Keratinocyte (primary cell): ENCODE data around the gene KRTAP12-1.

ENCODE experiments used
- CTCF ChIP-seq, 3 experiments: IDR thresholded peaks in 1 of 3; conservative IDR thresholded peaks in 1 of 3; optimal IDR thresholded peaks in 1 of 3; 2 replicates in 2 of 3; 3 replicates in 1 of 3; pipeline versions ENCODE3 to v1.5.1; 2011; ENCODE audit warnings: low read length in 3 of 3, mild to moderate bottlenecking in 3 of 3, moderate library complexity in 2 of 3, control low read depth in 1 of 3, inconsistent platforms in 1 of 3; ENCODE audit not compliant: insufficient read depth in 2 of 3; ENCODE audit errors: extremely low read depth in 1 of 3
- EZH2 ChIP-seq: IDR thresholded peaks from one replicate; pipeline ENCODE4 v1.6.1; 2012; ENCODE audit warnings: inconsistent platforms, mild to moderate bottlenecking, low read length, moderate library complexity

GRCh38 chr21:44691686-44692085 is 9.7 kb upstream of the KRTAP12-1 start:
- TF ChIP-seq CTCF (optimal IDR thresholded peaks at IDR 0.05 in 1 of 3, IDR thresholded peaks at IDR 0.05 in 1 of 3, conservative IDR thresholded peaks at IDR 0.05 in 1 of 3; ENCODE audit: extremely low read depth in 1 of 3, insufficient read depth in 2 of 3, low read length in 3 of 3) (no peak), EZH2 (no peak)
